Skeletal muscle tissue (tissue), 4 donors: ENCODE data around the gene NUAK2. TPM values are rescaled to one million over a fixed set of nuclear protein-coding genes. Genes with fewer than 3 reads are reported as not detected.

Experiments
- H3K27ac ChIP-seq: one replicate; pipeline ENCODE4 v1.7.0; 2013; ENCODE audit warnings: mild to moderate bottlenecking, low read depth, low read length, inconsistent platforms
- H3K27me3 ChIP-seq, 3 donors: one replicate each; pipeline ENCODE4 v1.7.0; 2013; ENCODE audit warnings: low read length in 3 of 3; ENCODE audit not compliant: control insufficient read depth in 3 of 3, insufficient read depth in 3 of 3
- H3K36me3 ChIP-seq, 3 donors: one replicate each; pipeline ENCODE4 v1.7.0; 2013; ENCODE audit warnings: low read length in 3 of 3; ENCODE audit not compliant: control insufficient read depth in 3 of 3, insufficient read depth in 3 of 3
- H3K4me1 ChIP-seq, 3 donors: one replicate each; pipeline ENCODE4 v1.7.0; 2013; ENCODE audit warnings: low read length in 3 of 3, mild to moderate bottlenecking in 3 of 3; ENCODE audit not compliant: control insufficient read depth in 3 of 3, insufficient read depth in 3 of 3
- H3K4me3 ChIP-seq, 3 donors: one replicate each; pipeline ENCODE4 v1.7.0; 2013; ENCODE audit warnings: low read length in 3 of 3
- H3K9ac ChIP-seq, 3 donors: one replicate each; pipeline ENCODE4 v1.7.0; 2013; ENCODE audit warnings: low read length in 3 of 3, mild to moderate bottlenecking in 3 of 3, moderate library complexity in 2 of 3, low read depth in 1 of 3
- H3K9me3 ChIP-seq, 3 donors: one replicate each; pipeline ENCODE4 v1.7.0; 2013; ENCODE audit warnings: low read length in 3 of 3; ENCODE audit not compliant: control insufficient read depth in 3 of 3
- total RNA-seq: library from RNA; depleted of rRNA; stranded (reverse); fragments of >200 nt; gene quantifications from one replicate; pipeline ENCODE4 v1.2.3, GENCODE V29; 2014
- donor health status: Osteomylitis.

Gene NUAK2
- total RNA-seq, 1 donor from 2014 or later, result 1.0 TPM

- peaks cover 2 to 21% (median 18%) of the 10 kb centered on the region in 3 donors for H3K36me3 ChIP-seq
- peaks cover 30 to 38% (median 33%) of the 10 kb centered on the region in 3 donors for H3K4me1 ChIP-seq
- peak overlapping the region; percentile 36 to 64 (median 41) for H3K9ac ChIP-seq
- peak overlapping the region in 2 of 3 donors; percentile 22 to 27 for H3K4me3 ChIP-seq
- no peaks in the 10 kb centered on the region for H3K9me3 ChIP-seq
- H3K27ac ChIP-seq, result peak overlapping the region; percentile 66
- H3K27me3 ChIP-seq, result no peaks in the 10 kb centered on the region
Observed at GRCh38 chr1:205312866-205313562, 8.5 kb downstream of the NUAK2 start.

- H3K9me3 ChIP-seq, result no peaks in the 10 kb centered on the region
- H3K4me3 ChIP-seq, result no peak overlapping the region
- no peak overlapping the region for H3K9ac ChIP-seq
- H3K36me3 ChIP-seq, result peaks cover 2 to 37% (median 33%) of the 10 kb centered on the region in 3 donors
- H3K27me3 ChIP-seq, result no peaks in the 10 kb centered on the region
- H3K4me1 ChIP-seq, result peaks cover 12 to 19% (median 14%) of the 10 kb centered on the region in 3 donors
- H3K27ac ChIP-seq, result no peak overlapping the region
Observed at GRCh38 chr1:205310976-205311704, 10.4 kb downstream of the NUAK2 start.

- peaks cover 9 to 47% (median 41%) of the 10 kb centered on the region in 3 donors for H3K36me3 ChIP-seq
- no peaks in the 10 kb centered on the region for H3K9me3 ChIP-seq
- no peak overlapping the region for H3K9ac ChIP-seq
- H3K4me1 ChIP-seq, result peaks cover 11 to 12% (median 12%) of the 10 kb centered on the region in 3 donors
- H3K4me3 ChIP-seq, result no peak overlapping the region
- H3K27me3 ChIP-seq, result no peaks in the 10 kb centered on the region
- no peak overlapping the region for H3K27ac ChIP-seq
Observed at GRCh38 chr1:205309741-205310140, 11.8 kb downstream of the NUAK2 start.

GRCh38 chr1:205306929-205307566 lies 14.5 kb downstream of the NUAK2 start:
- Histone ChIP-seq H3K36me3 (peaks cover 21 to 64% (median 60%) of the 10 kb centered on the region in 3 donors), H3K9me3 (no peaks in the 10 kb centered on the region), H3K4me3 (no peak overlapping the region), H3K9ac (no peak overlapping the region), H3K27ac (no peak overlapping the region), H3K27me3 (no peaks in the 10 kb centered on the region), H3K4me1 (no peaks in the 10 kb centered on the region)

GRCh38 chr1:205304695-205305070 lies 16.9 kb downstream of the NUAK2 start:
- Histone ChIP-seq H3K4me1 (peaks cover 3 to 5% (median 4%) of the 10 kb centered on the region in 3 donors), H3K4me3 (no peak overlapping the region), H3K9me3 (no peaks in the 10 kb centered on the region), H3K27ac (no peak overlapping the region), H3K36me3 (peaks cover 20 to 52% (median 44%) of the 10 kb centered on the region in 3 donors), H3K27me3 (no peaks in the 10 kb centered on the region), H3K9ac (no peak overlapping the region)

GRCh38 chr1:205304046-205304694 lies 17.4 kb downstream of the NUAK2 start:
- no peak overlapping the region for H3K27ac ChIP-seq
- H3K4me3 ChIP-seq, result no peak overlapping the region
- H3K27me3 ChIP-seq, result no peaks in the 10 kb centered on the region
- H3K9me3 ChIP-seq, result no peaks in the 10 kb centered on the region
- peaks cover 20 to 52% (median 44%) of the 10 kb centered on the region in 3 donors for H3K36me3 ChIP-seq
- H3K4me1 ChIP-seq, result peaks cover 3 to 5% (median 4%) of the 10 kb centered on the region in 3 donors
- H3K9ac ChIP-seq, result no peak overlapping the region

GRCh38 chr1:205303247-205303888 lies 18.2 kb downstream of the NUAK2 start:
- Histone ChIP-seq H3K4me3 (no peak overlapping the region), H3K9me3 (no peaks in the 10 kb centered on the region), H3K27me3 (no peaks in the 10 kb centered on the region), H3K36me3 (peaks cover 20 to 50% (median 43%) of the 10 kb centered on the region in 3 donors), H3K4me1 (peaks cover 3 to 5% (median 4%) of the 10 kb centered on the region in 3 donors), H3K27ac (no peak overlapping the region), H3K9ac (no peak overlapping the region)

- H3K4me1 ChIP-seq, result peaks cover 3 to 5% (median 4%) of the 10 kb centered on the region in 3 donors
- no peak overlapping the region for H3K4me3 ChIP-seq
- no peaks in the 10 kb centered on the region for H3K27me3 ChIP-seq
- H3K9me3 ChIP-seq, result no peaks in the 10 kb centered on the region
- H3K9ac ChIP-seq, result no peak overlapping the region
- peaks cover 20 to 36% (median 30%) of the 10 kb centered on the region in 3 donors for H3K36me3 ChIP-seq
- no peak overlapping the region for H3K27ac ChIP-seq
Observed at GRCh38 chr1:205301842-205302588, 19.5 kb downstream of the NUAK2 start.
